HG02852 (cell line): ENCODE results near the gene DISP3.

Source experiments
- ATAC-seq: cut with Tn5 transposase; IDR thresholded peaks from one replicate; pipeline ENCODE4 v1.9.1; 2021; ENCODE audit warnings: mild to moderate bottlenecking, moderate library complexity; ENCODE audit not compliant: unreplicated experiment

The DISP3 gene

GRCh38 chr1:11478571-11479374 is at the start of gene DISP3:
Gene DISP3 (plus strand): TSS chr1:11479155. CDS start chr1:11500993, 21,838 bp downstream.
- ATAC-seq = peak; percentile 71

- ATAC-seq = no peak
Observed at GRCh38 chr1:11429226-11429625, 49.7 kb upstream of the DISP3 start.

- no peak for ATAC-seq
Observed at GRCh38 chr1:11429935-11430334, 49.0 kb upstream of the DISP3 start.

- ATAC-seq = no peak
Observed at GRCh38 chr1:11431941-11432507, 46.9 kb upstream of the DISP3 start.

GRCh38 chr1:11432526-11432925 is 46.4 kb upstream of the DISP3 start:
- ATAC-seq = no peak

GRCh38 chr1:11434501-11434900 is 44.5 kb upstream of the DISP3 start:
- ATAC-seq = no peak

GRCh38 chr1:11434926-11435325 is 44.0 kb upstream of the DISP3 start:
- no peak for ATAC-seq

GRCh38 chr1:11438996-11439395 is 40.0 kb upstream of the DISP3 start:
- ATAC-seq = no peak

- ATAC-seq = no peak
Observed at GRCh38 chr1:11441211-11441952, 37.6 kb upstream of the DISP3 start.

GRCh38 chr1:11443043-11443442 is 35.9 kb upstream of the DISP3 start:
- no peak for ATAC-seq

- ATAC-seq = no peak
Observed at GRCh38 chr1:11443961-11444658, 34.8 kb upstream of the DISP3 start.

- no peak for ATAC-seq
Observed at GRCh38 chr1:11444907-11445306, 34.0 kb upstream of the DISP3 start.

- no peak for ATAC-seq
Observed at GRCh38 chr1:11447903-11448302, 31.1 kb upstream of the DISP3 start.

GRCh38 chr1:11448373-11449099 is 30.4 kb upstream of the DISP3 start:
- no peak for ATAC-seq

- no peak for ATAC-seq
Observed at GRCh38 chr1:11449100-11449403, 29.9 kb upstream of the DISP3 start.

- no peak for ATAC-seq
Observed at GRCh38 chr1:11450310-11450709, 28.6 kb upstream of the DISP3 start.

GRCh38 chr1:11453742-11454491 is 25.0 kb upstream of the DISP3 start:
- ATAC-seq = no peak

- ATAC-seq = no peak
Observed at GRCh38 chr1:11455967-11456570, 22.9 kb upstream of the DISP3 start.

GRCh38 chr1:11456965-11457364 is 22.0 kb upstream of the DISP3 start:
- no peak for ATAC-seq

- no peak for ATAC-seq
Observed at GRCh38 chr1:11458811-11459275, 20.1 kb upstream of the DISP3 start.
